ENCODE data around the gene CYSTM1. TPM values are rescaled to one million over a fixed set of nuclear protein-coding genes. Genes with fewer than 3 reads are reported as not detected.
A peak's percentile ranks its signal among the peaks of the same experiment; 100 is the strongest.
"Not testable (repeated sequence)": the region's sequence is repeated elsewhere in the genome, so short reads cannot be mapped to it uniquely, and the experiment has no call there.

CYSTM1 gene
- total RNA-seq, 1 experiment from 2014 or later, result 59.7 TPM

GRCh38 chr5:140174014-140174413 is 974 bp upstream of the CYSTM1 start:
- no peak for DNase-seq (ENCODE audit: extremely low read depth, low read depth)

GRCh38 chr5:140175367-140176030 is 511 bp downstream of the CYSTM1 start:
- DNase-seq (ENCODE audit: extremely low read depth, low read depth), result peak; percentile 54

GRCh38 chr5:140176031-140176387 is 1.0 kb downstream of the CYSTM1 start:
- DNase-seq (ENCODE audit: extremely low read depth, low read depth), result no peak

- DNase-seq (ENCODE audit: extremely low read depth, low read depth), result no peak
Observed at GRCh38 chr5:140178086-140178410, 3.1 kb downstream of the CYSTM1 start.

- DNase-seq (ENCODE audit: extremely low read depth, low read depth), result no peak
Observed at GRCh38 chr5:140178482-140179116, 3.6 kb downstream of the CYSTM1 start.

GRCh38 chr5:140181002-140181483 is 6.1 kb downstream of the CYSTM1 start:
- DNase-seq (ENCODE audit: extremely low read depth, low read depth), result no peak

GRCh38 chr5:140181525-140181924 is 6.5 kb downstream of the CYSTM1 start:
- no peak for DNase-seq (ENCODE audit: extremely low read depth, low read depth)

GRCh38 chr5:140182075-140182711 is 7.2 kb downstream of the CYSTM1 start:
- no peak for DNase-seq (ENCODE audit: extremely low read depth, low read depth)

- no peak for DNase-seq (ENCODE audit: extremely low read depth, low read depth)
Observed at GRCh38 chr5:140182803-140183367, 7.9 kb downstream of the CYSTM1 start.

- no peak for DNase-seq (ENCODE audit: extremely low read depth, low read depth)
Observed at GRCh38 chr5:140185409-140185808, 10.4 kb downstream of the CYSTM1 start.

- DNase-seq (ENCODE audit: extremely low read depth, low read depth), result no peak
Observed at GRCh38 chr5:140186267-140186671, 11.3 kb downstream of the CYSTM1 start.

- DNase-seq (ENCODE audit: extremely low read depth, low read depth), result no peak
Observed at GRCh38 chr5:140189253-140189652, 14.3 kb downstream of the CYSTM1 start.

- no peak for DNase-seq (ENCODE audit: extremely low read depth, low read depth)
Observed at GRCh38 chr5:140189977-140190871, 15.2 kb downstream of the CYSTM1 start.

- DNase-seq (ENCODE audit: extremely low read depth, low read depth), result no peak
Observed at GRCh38 chr5:140190872-140191218, 15.9 kb downstream of the CYSTM1 start.

GRCh38 chr5:140192715-140193430 is 17.9 kb downstream of the CYSTM1 start:
- DNase-seq (ENCODE audit: extremely low read depth, low read depth), result no peak

- no peak for DNase-seq (ENCODE audit: extremely low read depth, low read depth)
Observed at GRCh38 chr5:140194662-140195061, 19.7 kb downstream of the CYSTM1 start.

GRCh38 chr5:140196115-140196814 is 21.3 kb downstream of the CYSTM1 start:
- DNase-seq (ENCODE audit: extremely low read depth, low read depth), result no peak

GRCh38 chr5:140197023-140197422 is 22.0 kb downstream of the CYSTM1 start:
- DNase-seq (ENCODE audit: extremely low read depth, low read depth), result no peak

- DNase-seq (ENCODE audit: extremely low read depth, low read depth), result not testable (repeated sequence)
Observed at GRCh38 chr5:140198915-140199314, 23.9 kb downstream of the CYSTM1 start.

GRCh38 chr5:140202078-140202477 is 27.1 kb downstream of the CYSTM1 start:
- DNase-seq (ENCODE audit: extremely low read depth, low read depth), result no peak

Measured in NCI-H460 (cell line).